ENCODE measurements around the gene RBSN. TPM values are rescaled to one million over a fixed set of nuclear protein-coding genes. Genes with fewer than 3 reads are reported as not detected.

The RBSN gene
- polyA plus RNA-seq, 1 donor = 23.5 TPM

GRCh38 chr3:15056676-15057404 lies 42.1 kb downstream of the RBSN start:
- DNase-seq = no peak

GRCh38 chr3:15055019-15055557 lies 43.9 kb downstream of the RBSN start:
- DNase-seq = no peak

GRCh38 chr3:15053541-15053940 lies 45.4 kb downstream of the RBSN start:
- no peak for DNase-seq

GRCh38 chr3:15052335-15053242 lies 46.4 kb downstream of the RBSN start:
- DNase-seq = no peak

- DNase-seq = no peak
These were observed 47.4 kb downstream of the RBSN start for GRCh38 chr3:15051531-15051930.

- no peak for DNase-seq
These were observed 48.4 kb downstream of the RBSN start for GRCh38 chr3:15050405-15051092.

GRCh38 chr3:15049584-15049983 lies 49.4 kb downstream of the RBSN start:
- DNase-seq = no peak

- DNase-seq = no peak
These were observed 53.3 kb downstream of the RBSN start for GRCh38 chr3:15045667-15046066.

GRCh38 chr3:15044326-15044725 lies 54.6 kb downstream of the RBSN start:
- DNase-seq = no peak

GRCh38 chr3:15043408-15044171 lies 55.4 kb downstream of the RBSN start:
- no peak for DNase-seq

GRCh38 chr3:15042936-15043335 lies 56.0 kb downstream of the RBSN start:
- DNase-seq = no peak

GRCh38 chr3:15041950-15042349 lies 57.0 kb downstream of the RBSN start:
- DNase-seq = no peak

GRCh38 chr3:15040844-15041243 lies 58.1 kb downstream of the RBSN start:
- DNase-seq = no peak

- no peak for DNase-seq
These were observed 60.6 kb downstream of the RBSN start for GRCh38 chr3:15038306-15038705.

- no peak for DNase-seq
These were observed 65.8 kb downstream of the RBSN start for GRCh38 chr3:15033103-15033502.

GRCh38 chr3:15032650-15033049 lies 66.3 kb downstream of the RBSN start:
- no peak for DNase-seq

GRCh38 chr3:15029625-15030024 lies 69.3 kb downstream of the RBSN start:
- DNase-seq = no peak

- DNase-seq = no peak
These were observed 75.2 kb downstream of the RBSN start for GRCh38 chr3:15023719-15024118.

GRCh38 chr3:15023249-15023648 lies 75.7 kb downstream of the RBSN start:
- DNase-seq = no peak
